ENCODE measurements around the gene LRBA.

DNA sequence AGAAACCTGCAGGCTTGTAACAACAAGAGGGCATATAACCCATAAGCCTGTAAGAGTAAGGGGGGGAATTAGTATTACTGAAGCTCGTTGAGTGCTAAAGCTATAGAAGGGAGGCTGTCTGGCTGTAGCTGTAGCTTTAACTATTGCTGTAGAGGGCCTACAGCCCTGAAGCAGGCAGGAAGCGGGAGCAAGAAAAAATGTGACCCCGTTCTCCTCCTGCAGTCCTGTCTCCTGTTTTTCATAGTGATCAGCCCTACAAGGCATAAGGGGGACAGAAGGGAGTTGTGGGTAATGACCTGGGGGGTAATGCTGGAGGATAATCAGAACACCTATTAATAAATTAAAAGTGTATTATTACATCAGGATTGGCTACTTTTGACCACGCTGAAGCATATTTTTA is 640.1 kb downstream of the LRBA start:
- no peak for TF ChIP-seq ZNF121 (CRISPR knock-in tag; IDR thresholded peaks at IDR 0.05)
- TF ChIP-seq MAX (CRISPR knock-in tag; IDR thresholded peaks at IDR 0.05) = no peak
- TF ChIP-seq ZNF317 (CRISPR knock-in tag; IDR thresholded peaks at IDR 0.05; ENCODE audit: borderline replicate concordance, low read depth) = no peak
- TF ChIP-seq CTCF (IDR thresholded peaks at IDR 0.05) = no peak
- TF ChIP-seq ATF2 (CRISPR knock-in tag; IDR thresholded peaks at IDR 0.05; ENCODE audit: borderline replicate concordance, low read depth) = no peak
- TF ChIP-seq, protein P1, sequence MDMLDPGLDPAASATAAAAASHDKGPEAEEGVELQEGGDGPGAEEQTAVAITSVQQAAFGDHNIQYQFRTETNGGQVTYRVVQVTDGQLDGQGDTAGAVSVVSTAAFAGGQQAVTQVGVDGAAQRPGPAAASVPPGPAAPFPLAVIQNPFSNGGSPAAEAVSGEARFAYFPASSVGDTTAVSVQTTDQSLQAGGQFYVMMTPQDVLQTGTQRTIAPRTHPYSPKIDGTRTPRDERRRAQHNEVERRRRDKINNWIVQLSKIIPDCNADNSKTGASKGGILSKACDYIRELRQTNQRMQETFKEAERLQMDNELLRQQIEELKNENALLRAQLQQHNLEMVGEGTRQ (CRISPR knock-in tag; IDR thresholded peaks at IDR 0.05) = no peak
- no peak for TF ChIP-seq CBFB (CRISPR knock-in tag; IDR thresholded peaks at IDR 0.05; ENCODE audit: low read depth)
